Measurements from ENCODE around the gene MAN2B1. TPM values are rescaled to one million over a fixed set of nuclear protein-coding genes. Genes with fewer than 3 reads are reported as not detected.
"Not testable (repeated sequence)": the region's sequence is repeated elsewhere in the genome, so short reads cannot be mapped to it uniquely, and the experiment has no call there.

The MAN2B1 gene
- total RNA-seq, 4 donors from 2014 or later = 63.8 to 104 (median 74.6) TPM

DNA sequence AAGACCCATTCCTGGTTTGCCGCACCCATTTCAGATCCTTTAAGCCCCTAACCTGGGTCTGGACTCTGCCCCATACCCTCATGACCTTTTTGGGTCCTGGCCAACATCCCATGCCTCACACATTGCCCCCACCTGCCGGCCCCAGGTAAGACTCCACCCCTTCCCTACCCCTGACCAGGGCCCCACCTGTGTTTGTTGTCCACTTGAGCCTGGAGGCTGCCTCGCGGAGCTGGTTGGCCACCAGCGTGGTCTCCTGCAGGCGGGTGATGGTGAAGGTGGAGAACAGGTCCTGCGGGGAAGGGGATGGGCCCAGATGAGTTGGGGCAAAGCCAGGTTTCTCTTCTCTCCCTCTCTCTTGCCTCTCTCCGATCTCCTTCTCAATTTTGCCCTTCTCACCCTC is 19.5 kb downstream of the MAN2B1 start:
- ATAC-seq (ENCODE audit: low FRiP score) (no peak), DNase-seq (ENCODE audit: low spot score) (no peak)
- TF ChIP-seq, protein P1, sequence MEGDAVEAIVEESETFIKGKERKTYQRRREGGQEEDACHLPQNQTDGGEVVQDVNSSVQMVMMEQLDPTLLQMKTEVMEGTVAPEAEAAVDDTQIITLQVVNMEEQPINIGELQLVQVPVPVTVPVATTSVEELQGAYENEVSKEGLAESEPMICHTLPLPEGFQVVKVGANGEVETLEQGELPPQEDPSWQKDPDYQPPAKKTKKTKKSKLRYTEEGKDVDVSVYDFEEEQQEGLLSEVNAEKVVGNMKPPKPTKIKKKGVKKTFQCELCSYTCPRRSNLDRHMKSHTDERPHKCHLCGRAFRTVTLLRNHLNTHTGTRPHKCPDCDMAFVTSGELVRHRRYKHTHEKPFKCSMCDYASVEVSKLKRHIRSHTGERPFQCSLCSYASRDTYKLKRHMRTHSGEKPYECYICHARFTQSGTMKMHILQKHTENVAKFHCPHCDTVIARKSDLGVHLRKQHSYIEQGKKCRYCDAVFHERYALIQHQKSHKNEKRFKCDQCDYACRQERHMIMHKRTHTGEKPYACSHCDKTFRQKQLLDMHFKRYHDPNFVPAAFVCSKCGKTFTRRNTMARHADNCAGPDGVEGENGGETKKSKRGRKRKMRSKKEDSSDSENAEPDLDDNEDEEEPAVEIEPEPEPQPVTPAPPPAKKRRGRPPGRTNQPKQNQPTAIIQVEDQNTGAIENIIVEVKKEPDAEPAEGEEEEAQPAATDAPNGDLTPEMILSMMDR (IDR thresholded peaks at IDR 0.05) = no peak

- TF ChIP-seq, protein P1 (IDR thresholded peaks at IDR 0.05) = no peak
- ATAC-seq (ENCODE audit: low FRiP score) (no peak), DNase-seq (ENCODE audit: low spot score) (no peak)
Measured at GRCh38 chr19:12646551-12646950, 20.0 kb downstream of the MAN2B1 start.

DNA sequence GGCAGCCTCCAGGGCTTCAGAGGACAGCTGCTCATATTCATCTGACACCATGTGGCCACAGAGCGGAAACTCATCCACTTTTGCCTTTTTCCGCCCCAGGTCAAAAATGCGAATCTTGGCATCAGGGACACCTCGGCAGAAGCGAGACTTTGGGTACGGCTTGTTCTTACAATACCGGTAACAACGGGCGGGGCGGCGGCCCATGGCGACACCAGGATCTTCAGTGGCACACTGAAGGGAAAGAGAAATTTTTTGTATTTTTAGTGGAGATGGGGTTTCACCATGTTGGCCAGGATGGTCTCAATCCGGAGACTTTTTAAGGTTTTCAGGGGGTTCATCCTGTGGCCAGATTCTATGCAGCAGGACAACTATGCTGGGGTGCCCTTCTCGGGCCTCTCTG is 22.8 kb downstream of the MAN2B1 start:
- DNase-seq (ENCODE audit: low spot score); ATAC-seq (ENCODE audit: low FRiP score): not testable (repeated sequence)

DNA sequence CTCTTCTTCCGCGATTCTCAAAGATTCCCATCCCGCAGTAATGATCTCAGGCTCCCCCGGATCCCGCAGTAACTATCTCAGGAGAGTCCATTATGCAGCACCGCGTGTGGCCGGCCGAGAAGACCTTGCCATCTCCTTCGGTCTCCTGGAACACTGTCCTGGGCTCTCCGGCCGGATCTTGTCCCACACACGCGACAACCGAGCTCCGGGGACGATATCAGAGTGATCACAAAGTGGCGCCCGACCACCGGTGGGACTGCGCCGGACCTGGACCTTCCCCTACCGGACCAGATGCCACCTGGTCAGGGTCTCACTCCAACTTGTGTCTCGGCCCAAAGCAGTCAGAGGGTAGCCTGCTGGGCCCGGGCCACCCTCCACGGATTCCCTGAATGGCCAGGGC is 24.0 kb downstream of the MAN2B1 start:
- DNase-seq (ENCODE audit: low spot score) (no peak), ATAC-seq (ENCODE audit: low FRiP score) (no peak)
- TF ChIP-seq, protein P1 (IDR thresholded peaks at IDR 0.05) = no peak

GRCh38 chr19:12641456-12641855 is 25.1 kb downstream of the MAN2B1 start:
- DNase-seq (ENCODE audit: low spot score) (no peak), ATAC-seq (ENCODE audit: low FRiP score) (no peak)
- TF ChIP-seq, protein P1 (IDR thresholded peaks at IDR 0.05) = no peak

GRCh38 chr19:12639901-12640613 is 26.5 kb downstream of the MAN2B1 start:
- DNase-seq (ENCODE audit: low spot score) = peak; percentile 66
- TF ChIP-seq, protein P1 (IDR thresholded peaks at IDR 0.05) = peak in 2 of 3 donors; percentile 11 to 45
- ATAC-seq (ENCODE audit: low FRiP score) = peak; percentile 95

DNA sequence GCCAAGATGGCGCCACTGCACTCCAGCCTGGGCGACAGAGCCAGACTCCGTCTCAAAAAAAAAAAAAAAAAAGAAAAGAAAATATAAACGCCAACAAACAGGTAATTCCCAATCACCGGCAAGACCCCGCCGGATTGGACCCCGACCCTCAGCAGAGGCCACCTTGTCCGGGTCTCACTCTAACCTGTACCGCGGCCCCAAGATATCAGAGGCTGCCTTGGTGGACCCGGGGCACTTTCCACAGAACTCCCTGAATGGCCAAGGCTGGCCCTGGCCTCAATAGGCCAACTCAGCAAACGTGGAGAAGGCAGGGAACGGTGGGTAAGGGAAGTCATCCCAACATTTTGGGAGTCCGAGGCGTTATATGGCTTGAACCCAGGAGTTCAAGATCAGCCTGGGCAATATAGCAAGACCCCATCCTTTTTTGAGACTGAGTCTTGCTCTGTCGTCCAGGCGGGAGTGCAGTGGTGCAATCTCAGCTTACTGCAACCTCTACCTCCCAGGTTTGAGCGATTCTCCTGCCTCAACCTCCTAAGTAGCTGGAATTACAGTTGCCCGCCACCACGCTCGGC is 27.8 kb downstream of the MAN2B1 start:
- TF ChIP-seq, protein P1 (IDR thresholded peaks at IDR 0.05) = no peak
- ATAC-seq (ENCODE audit: low FRiP score) (no peak), DNase-seq (ENCODE audit: low spot score) (no peak)
